ENCODE results near the gene KDM4B. TPM values are rescaled to one million over a fixed set of nuclear protein-coding genes. Genes with fewer than 3 reads are reported as not detected.

The KDM4B gene
- total RNA-seq, 1 experiment from 2014 or later: 3.6 TPM

- in situ Hi-C loops (cut with HindIII; ENCODE audit: low pct_unique_long_range_greater_than_20kb, low sequenced_read_pairs): no loop called here
- DNase-seq (ENCODE audit: low read depth, low spot score): no peak
Measured at GRCh38 chr19:5125376-5125775, 156.5 kb downstream of the KDM4B start.

- DNase-seq (ENCODE audit: low read depth, low spot score): no peak
- in situ Hi-C loops (cut with HindIII; ENCODE audit: low pct_unique_long_range_greater_than_20kb, low sequenced_read_pairs): no loop called here
Measured at GRCh38 chr19:5125797-5126497, 157.0 kb downstream of the KDM4B start.

GRCh38 chr19:5126498-5127223, 157.7 kb downstream of the KDM4B start:
- in situ Hi-C loops (cut with HindIII; ENCODE audit: low pct_unique_long_range_greater_than_20kb, low sequenced_read_pairs): no loop called here
- no peak for DNase-seq (ENCODE audit: low read depth, low spot score)

- in situ Hi-C loops (cut with HindIII; ENCODE audit: low pct_unique_long_range_greater_than_20kb, low sequenced_read_pairs): no loop called here
- no peak for DNase-seq (ENCODE audit: low read depth, low spot score)
Measured at GRCh38 chr19:5127717-5128116, 158.8 kb downstream of the KDM4B start.

GRCh38 chr19:5128251-5128935, 159.5 kb downstream of the KDM4B start:
- DNase-seq (ENCODE audit: low read depth, low spot score): no peak
- in situ Hi-C loops (cut with HindIII; ENCODE audit: low pct_unique_long_range_greater_than_20kb, low sequenced_read_pairs): no loop called here

- no peak for DNase-seq (ENCODE audit: low read depth, low spot score)
- in situ Hi-C loops (cut with HindIII; ENCODE audit: low pct_unique_long_range_greater_than_20kb, low sequenced_read_pairs): no loop called here
Measured at GRCh38 chr19:5128936-5129389, 160.1 kb downstream of the KDM4B start.

GRCh38 chr19:5129691-5130090, 160.8 kb downstream of the KDM4B start:
- in situ Hi-C loops (cut with HindIII; ENCODE audit: low pct_unique_long_range_greater_than_20kb, low sequenced_read_pairs): no loop called here
- no peak for DNase-seq (ENCODE audit: low read depth, low spot score)

- DNase-seq (ENCODE audit: low read depth, low spot score): no peak
- in situ Hi-C loops (cut with HindIII; ENCODE audit: low pct_unique_long_range_greater_than_20kb, low sequenced_read_pairs): no loop called here
Measured at GRCh38 chr19:5130371-5131030, 161.6 kb downstream of the KDM4B start.

GRCh38 chr19:5131031-5131505, 162.2 kb downstream of the KDM4B start:
- in situ Hi-C loops (cut with HindIII; ENCODE audit: low pct_unique_long_range_greater_than_20kb, low sequenced_read_pairs): no loop called here
- DNase-seq (ENCODE audit: low read depth, low spot score): no peak

GRCh38 chr19:5131506-5132205, 162.7 kb downstream of the KDM4B start:
- in situ Hi-C loops (cut with HindIII; ENCODE audit: low pct_unique_long_range_greater_than_20kb, low sequenced_read_pairs): no loop called here
- no peak for DNase-seq (ENCODE audit: low read depth, low spot score)

- in situ Hi-C loops (cut with HindIII; ENCODE audit: low pct_unique_long_range_greater_than_20kb, low sequenced_read_pairs): no loop called here
- no peak for DNase-seq (ENCODE audit: low read depth, low spot score)
Measured at GRCh38 chr19:5132206-5132560, 163.3 kb downstream of the KDM4B start.

- in situ Hi-C loops (cut with HindIII; ENCODE audit: low pct_unique_long_range_greater_than_20kb, low sequenced_read_pairs): no loop called here
- DNase-seq (ENCODE audit: low read depth, low spot score): no peak
Measured at GRCh38 chr19:5132698-5133651, 164.1 kb downstream of the KDM4B start.

GRCh38 chr19:5133986-5134595, 165.2 kb downstream of the KDM4B start:
- in situ Hi-C loops (cut with HindIII; ENCODE audit: low pct_unique_long_range_greater_than_20kb, low sequenced_read_pairs): no loop called here
- DNase-seq (ENCODE audit: low read depth, low spot score): no peak

GRCh38 chr19:5134691-5135090, 165.8 kb downstream of the KDM4B start:
- in situ Hi-C loops (cut with HindIII; ENCODE audit: low pct_unique_long_range_greater_than_20kb, low sequenced_read_pairs): no loop called here
- DNase-seq (ENCODE audit: low read depth, low spot score): no peak

- in situ Hi-C loops (cut with HindIII; ENCODE audit: low pct_unique_long_range_greater_than_20kb, low sequenced_read_pairs): no loop called here
- DNase-seq (ENCODE audit: low read depth, low spot score): no peak
Measured at GRCh38 chr19:5136073-5136855, 167.4 kb downstream of the KDM4B start.

Data from SK-MEL-5 (cell line).